Loucy (cell line): Measurements from ENCODE around the gene RIMBP2.

Experiments
- H2AFZ ChIP-seq: fragments of 200-600 bp; sonication (generic); 2 replicates; pipeline ENCODE4 v1.6.0; 2016; ENCODE audit warnings: antibody characterized with exemption, mild to moderate bottlenecking, low read length, moderate library complexity
- H3F3A ChIP-seq: fragments of 200-600 bp; 2 replicates; pipeline ENCODE4 v1.6.0; 2016; ENCODE audit warnings: antibody characterized with exemption, low read depth, mild to moderate bottlenecking
- H3K27me3 ChIP-seq: fragments of 200-600 bp; sonication (generic); 2 replicates; pipeline ENCODE4 v1.6.1; 2014; ENCODE audit warnings: low read length, mild to moderate bottlenecking; ENCODE audit not compliant: insufficient read depth, poor library complexity, severe bottlenecking
- H3K36me3 ChIP-seq: fragments of 200-600 bp; sonication (generic); 2 replicates; pipeline ENCODE4 v1.6.1; 2016; ENCODE audit warnings: low read length; ENCODE audit not compliant: insufficient read depth
- H3K4me1 ChIP-seq: fragments of 200-600 bp; sonication (generic); 2 replicates; pipeline ENCODE4 v1.5.1; 2014; ENCODE audit warnings: low read length, mild to moderate bottlenecking; ENCODE audit not compliant: insufficient read depth, poor library complexity, severe bottlenecking
- H3K4me2 ChIP-seq: fragments of 200-600 bp; sonication (generic); 2 replicates; pipeline ENCODE4 v1.6.0; 2014; ENCODE audit warnings: antibody characterized with exemption, low read length, low read depth, mild to moderate bottlenecking; ENCODE audit not compliant: poor library complexity, severe bottlenecking
- H3K4me3 ChIP-seq: fragments of 200-600 bp; sonication (generic); 2 replicates; pipeline ENCODE4 v1.5.1; 2014; ENCODE audit warnings: low read length, mild to moderate bottlenecking, mixed read lengths; ENCODE audit not compliant: poor library complexity, severe bottlenecking
- H3K79me2 ChIP-seq: fragments of 200-600 bp; sonication (generic); 2 replicates; pipeline ENCODE4 v1.6.1; 2014; ENCODE audit warnings: low read length; ENCODE audit not compliant: insufficient read depth
- H3K9ac ChIP-seq: fragments of 200-600 bp; sonication (generic); 2 replicates; pipeline ENCODE4 v1.6.0; 2014; ENCODE audit warnings: mild to moderate bottlenecking, low read depth, low read length, moderate library complexity; ENCODE audit not compliant: poor library complexity, severe bottlenecking
- H3K9me2 ChIP-seq: fragments of 200-600 bp; sonication (generic); replicated peaks from 2 replicates; pipeline ENCODE4 v1.6.1; 2016; ENCODE audit warnings: low read depth, low read length, mixed read lengths
- H3K9me3 ChIP-seq: fragments of 200-600 bp; sonication (generic); 2 replicates; pipeline ENCODE4 v1.6.1; 2014; ENCODE audit warnings: mild to moderate bottlenecking, antibody characterized with exemption, low read length, low read depth; ENCODE audit not compliant: insufficient read depth
- H4K20me1 ChIP-seq: fragments of 200-600 bp; sonication (generic); 2 replicates; pipeline ENCODE4 v1.6.0; 2014; ENCODE audit warnings: antibody characterized with exemption, low read length, mild to moderate bottlenecking; ENCODE audit not compliant: insufficient read depth, poor library complexity, severe bottlenecking
- CTCF ChIP-seq: fragments of 200-600 bp; sonication (generic); conservative IDR thresholded peaks from 2 replicates; pipeline ENCODE4 v1.5.1; 2014; ENCODE audit warnings: mild to moderate bottlenecking, antibody characterized with exemption, low read length
- EZH2phosphoT487 ChIP-seq: fragments of 200-600 bp; IDR thresholded peaks from 2 replicates; pipeline ENCODE4 v1.6.1; 2018; ENCODE audit warnings: antibody characterized with exemption, mild to moderate bottlenecking, moderate library complexity, borderline replicate concordance

The RIMBP2 gene

DNA sequence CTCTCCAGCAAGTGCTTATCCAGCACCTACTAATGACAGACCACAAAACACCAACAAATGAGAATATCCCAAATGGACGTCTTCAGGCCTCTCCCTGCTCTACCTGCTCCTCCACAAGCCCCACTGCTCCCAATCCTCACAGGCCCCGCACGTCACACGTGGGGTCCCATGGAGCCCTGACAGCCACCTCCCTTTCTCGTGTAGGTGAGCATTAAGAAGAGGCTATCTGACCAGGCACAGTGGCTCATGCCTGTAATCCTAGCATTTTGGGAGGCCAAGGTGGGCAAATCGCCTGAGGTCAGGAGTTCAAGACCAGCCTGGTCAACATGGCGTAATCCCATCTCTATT, 5.4 kb downstream of the RIMBP2 start:
- Histone ChIP-seq H3K27me3 (no peaks in the 10 kb centered on the region), H3K4me3 (no peak overlapping the region), H4K20me1 (no peaks in the 10 kb centered on the region)

DNA sequence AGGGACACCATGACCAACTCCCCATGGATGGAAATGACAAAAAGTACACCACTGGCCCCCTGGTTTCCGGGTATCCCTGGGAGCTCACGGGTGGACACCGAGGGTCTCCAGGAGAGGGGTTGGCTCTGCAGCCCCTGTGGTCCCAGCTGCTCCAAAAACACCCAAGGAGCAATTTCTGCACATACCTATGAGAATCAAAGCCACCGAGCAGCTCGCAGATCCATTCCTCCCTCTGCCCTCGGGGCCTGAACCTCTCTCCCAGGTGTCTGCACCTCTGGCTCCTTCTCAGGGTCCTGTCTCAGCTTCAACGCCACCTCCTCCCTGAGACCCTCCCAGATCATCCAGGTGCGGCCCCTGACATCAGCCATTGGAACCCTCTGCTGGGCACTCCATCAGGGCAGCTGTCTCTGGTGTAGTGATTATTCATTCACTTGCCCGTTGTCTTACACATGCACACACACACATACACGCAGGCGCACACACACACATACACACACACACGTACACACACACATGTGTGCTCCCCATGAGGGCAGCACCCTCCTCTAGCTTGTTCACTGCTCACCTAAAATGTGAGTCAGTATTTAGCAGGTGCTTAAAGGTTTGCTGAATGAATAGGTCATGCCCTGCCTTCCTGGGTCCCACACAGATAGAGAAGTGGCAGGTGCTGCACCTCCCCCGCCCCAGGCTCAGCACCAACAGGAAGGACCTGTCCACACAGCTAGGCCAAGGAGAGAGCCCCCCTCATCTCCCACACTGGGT, 5.9 kb downstream of the RIMBP2 start:
- Histone ChIP-seq H3K9ac (no peak overlapping the region), H3K27me3 (no peaks in the 10 kb centered on the region), H3K9me3 (peaks cover 4% of the 10 kb centered on the region; the same call in 1 of the 2 replicates), H4K20me1 (no peaks in the 10 kb centered on the region), H3K9me2 (no peaks in the 10 kb centered on the region), H3K79me2 (no peaks in the 10 kb centered on the region), H3F3A (no peaks in the 10 kb centered on the region), H3K4me1 (no peaks in the 10 kb centered on the region), H3K4me2 (no peak overlapping the region), H2AFZ (no peak overlapping the region), H3K4me3 (no peak overlapping the region), H3K36me3 (no peaks in the 10 kb centered on the region)
- no peak for TF ChIP-seq EZH2phosphoT487
- TF ChIP-seq CTCF: no peak

More for the DNA sequence above, 5.4 kb downstream of the RIMBP2 start:
- Histone ChIP-seq H3K4me1 (no peaks in the 10 kb centered on the region), H3K79me2 (no peaks in the 10 kb centered on the region), H3K4me2 (no peak overlapping the region), H2AFZ (no peak overlapping the region), H3K9me3 (peaks cover 4% of the 10 kb centered on the region; the same call in 1 of the 2 replicates), H3K9me2 (no peaks in the 10 kb centered on the region), H3F3A (no peaks in the 10 kb centered on the region), H3K36me3 (no peaks in the 10 kb centered on the region), H3K9ac (no peak overlapping the region)
- TF ChIP-seq CTCF: no peak
- TF ChIP-seq EZH2phosphoT487: no peak

DNA sequence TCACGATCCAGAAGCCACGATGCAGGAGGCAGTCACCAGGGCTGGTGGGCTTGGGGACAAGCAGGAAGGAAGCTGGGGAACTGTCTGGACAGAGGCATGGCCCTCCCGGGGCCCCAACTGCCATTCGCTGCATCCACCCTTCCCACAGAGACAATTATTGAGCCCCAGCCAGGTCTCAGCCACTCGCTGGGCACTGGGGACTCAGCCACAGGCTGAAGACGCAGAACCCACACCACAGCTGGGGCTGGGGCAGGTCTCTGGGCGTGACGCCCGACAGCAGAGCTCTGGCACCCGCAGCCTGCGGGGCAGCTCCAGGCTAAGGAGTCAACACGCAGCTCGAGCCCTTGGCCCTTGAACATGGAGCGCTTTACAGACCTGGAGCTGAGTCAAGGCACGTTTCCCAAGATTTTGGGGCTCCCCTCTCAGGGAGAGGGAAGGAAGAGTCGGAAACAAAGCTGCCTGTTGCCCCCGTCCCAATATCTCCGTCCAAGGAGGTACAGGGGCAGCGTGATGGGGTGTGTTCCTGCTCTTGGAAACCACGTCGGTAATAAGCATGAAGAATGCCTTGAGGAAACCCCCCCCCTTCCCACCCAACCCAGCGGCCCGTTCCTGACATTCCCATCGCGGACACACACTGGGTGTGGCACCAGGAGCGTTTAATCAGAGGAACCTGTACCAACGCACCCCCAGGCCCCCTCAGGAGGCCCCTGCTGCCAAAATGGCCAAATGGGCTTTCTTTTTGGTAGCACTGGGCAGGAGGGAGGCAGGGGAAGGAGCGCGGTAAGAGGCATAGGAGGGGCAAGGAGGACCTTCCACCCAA, 6.7 kb downstream of the RIMBP2 start:
- H3K4me1 ChIP-seq: no peaks in the 10 kb centered on the region
- no peaks in the 10 kb centered on the region for H3K27me3 ChIP-seq
- H4K20me1 ChIP-seq: no peaks in the 10 kb centered on the region
- no peak overlapping the region for H3K4me3 ChIP-seq
- TF ChIP-seq EZH2phosphoT487 (no peak), CTCF (no peak)
- H3K9ac ChIP-seq: no peak overlapping the region
- no peaks in the 10 kb centered on the region for H3K36me3 ChIP-seq
- no peaks in the 10 kb centered on the region for H3F3A ChIP-seq
- no peaks in the 10 kb centered on the region for H3K79me2 ChIP-seq
- no peak overlapping the region for H3K4me2 ChIP-seq
- peaks cover 4% of the 10 kb centered on the region; the same call in 1 of the 2 replicates for H3K9me3 ChIP-seq
- no peak overlapping the region for H2AFZ ChIP-seq
- no peaks in the 10 kb centered on the region for H3K9me2 ChIP-seq
